ENCODE results near the gene ASPSCR1.
A peak's percentile ranks its signal among the peaks of the same experiment; 100 is the strongest.

Gene ASPSCR1

DNA sequence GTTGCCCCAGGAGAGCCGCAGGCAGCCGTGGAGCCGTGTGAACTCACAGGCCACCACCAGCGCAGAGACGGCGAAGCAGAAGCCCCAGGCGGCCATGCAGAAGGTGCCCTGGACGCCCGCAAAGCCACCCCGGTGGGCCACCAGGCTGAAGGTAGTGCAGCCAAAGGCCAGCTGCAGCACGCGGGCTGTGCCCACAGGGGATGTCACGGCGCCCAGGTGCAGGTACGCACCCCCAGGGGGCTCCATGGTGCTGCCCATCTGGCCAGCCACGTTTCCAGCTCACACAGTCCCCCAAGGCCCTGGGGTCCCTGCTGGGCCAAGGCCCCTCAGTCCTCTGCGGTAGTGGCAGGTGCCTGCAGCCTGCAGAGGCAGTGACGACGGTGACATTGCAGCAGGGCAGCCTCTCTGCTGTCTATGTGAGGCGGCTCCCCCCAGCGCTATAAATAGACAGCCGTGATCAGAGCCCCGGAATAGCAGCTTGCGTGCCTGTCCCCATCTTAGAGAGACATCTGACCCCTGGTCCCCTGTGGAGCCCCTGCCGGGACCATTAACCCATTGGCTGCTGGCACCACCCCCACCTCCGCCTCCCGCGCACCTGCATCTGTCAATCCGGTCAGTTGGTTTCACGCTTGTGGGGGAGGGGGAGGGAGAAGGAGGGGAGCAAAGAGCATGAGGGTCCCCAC is 35.8 kb upstream of the ASPSCR1 start:
- Histone ChIP-seq H3F3A (ENCODE audit: insufficient read depth) (peaks cover 50% of the 10 kb centered on the region), H3K4me3 (ENCODE audit: insufficient read depth, low read length, poor library complexity, severe bottlenecking) (peak overlapping the region; percentile 54), H3K27me3 (ENCODE audit: low read length) (no peaks in the 10 kb centered on the region), H2AFZ (ENCODE audit: low read depth, low read length, severe bottlenecking) (no peak overlapping the region), H3K9me3 (ENCODE audit: insufficient read depth, low read length) (no peaks in the 10 kb centered on the region), H3K9me2 (replicated peaks; ENCODE audit: insufficient read depth, low read length) (no peaks in the 10 kb centered on the region), H3K36me3 (ENCODE audit: low read length) (no peaks in the 10 kb centered on the region), H3K9ac (ENCODE audit: low read length) (peak overlapping the region; percentile 73), H3K27ac (ENCODE audit: low read depth, low read length) (peak overlapping the region; percentile 98), H3K79me2 (ENCODE audit: insufficient read depth, low read length) (peaks cover 25% of the 10 kb centered on the region), H3K4me2 (ENCODE audit: low read depth, low read length, poor library complexity, severe bottlenecking) (peak overlapping the region; percentile 63), H4K20me1 (ENCODE audit: low read depth, low read length) (no peaks in the 10 kb centered on the region)
- no peak for TF ChIP-seq CTCF (IDR thresholded peaks at IDR 0.05; ENCODE audit: insufficient read depth, low read length, poor library complexity, severe bottlenecking)
- TF ChIP-seq EZH2phosphoT487 (conservative IDR thresholded peaks at IDR 0.05; ENCODE audit: low read length), result no peak

GRCh38 chr17:81942167-81942553 is 35.3 kb upstream of the ASPSCR1 start:
- H3K4me2 ChIP-seq (ENCODE audit: low read depth, low read length, poor library complexity, severe bottlenecking), result peak overlapping the region; percentile 63
- no peak overlapping the region for H2AFZ ChIP-seq (ENCODE audit: low read depth, low read length, severe bottlenecking)
- H3K27me3 ChIP-seq (ENCODE audit: low read length), result no peaks in the 10 kb centered on the region
- no peak for TF ChIP-seq EZH2phosphoT487 (conservative IDR thresholded peaks at IDR 0.05; ENCODE audit: low read length)
- no peak for TF ChIP-seq CTCF (IDR thresholded peaks at IDR 0.05; ENCODE audit: insufficient read depth, low read length, poor library complexity, severe bottlenecking)
- H3K9me2 ChIP-seq (replicated peaks; ENCODE audit: insufficient read depth, low read length), result no peaks in the 10 kb centered on the region
- H3K4me3 ChIP-seq (ENCODE audit: insufficient read depth, low read length, poor library complexity, severe bottlenecking), result peak overlapping the region; percentile 37
- H3F3A ChIP-seq (ENCODE audit: insufficient read depth), result peaks cover 50% of the 10 kb centered on the region
- H3K79me2 ChIP-seq (ENCODE audit: insufficient read depth, low read length), result peaks cover 22% of the 10 kb centered on the region
- peak overlapping the region; percentile 98 for H3K27ac ChIP-seq (ENCODE audit: low read depth, low read length)
- no peaks in the 10 kb centered on the region for H4K20me1 ChIP-seq (ENCODE audit: low read depth, low read length)
- peak overlapping the region; percentile 73 for H3K9ac ChIP-seq (ENCODE audit: low read length)
- no peaks in the 10 kb centered on the region for H3K36me3 ChIP-seq (ENCODE audit: low read length)
- H3K9me3 ChIP-seq (ENCODE audit: insufficient read depth, low read length), result no peaks in the 10 kb centered on the region

DNA sequence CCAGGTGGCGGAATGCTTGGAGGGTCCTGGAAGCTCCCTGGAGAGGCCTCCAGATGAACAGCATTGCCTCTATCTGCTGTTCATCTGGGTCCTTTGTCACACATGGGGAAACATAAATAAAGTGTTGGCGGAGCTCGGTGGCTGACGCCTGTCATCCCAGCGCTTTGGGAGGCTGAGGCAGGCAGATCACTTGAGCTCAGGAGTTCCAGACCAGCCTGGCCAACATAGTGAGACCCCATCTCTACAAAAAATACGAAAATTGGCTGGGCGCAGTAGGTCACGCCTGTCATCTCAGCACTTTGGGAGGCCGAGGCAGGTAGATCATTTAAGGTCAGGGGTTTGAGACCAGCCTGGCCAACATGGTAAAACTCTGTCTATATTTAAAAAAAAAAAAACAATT is 32.6 kb upstream of the ASPSCR1 start:
- Histone ChIP-seq H3K9me3 (ENCODE audit: insufficient read depth, low read length) (no peaks in the 10 kb centered on the region), H3F3A (ENCODE audit: insufficient read depth) (peaks cover 38% of the 10 kb centered on the region), H3K9me2 (replicated peaks; ENCODE audit: insufficient read depth, low read length) (no peaks in the 10 kb centered on the region), H3K4me3 (ENCODE audit: insufficient read depth, low read length, poor library complexity, severe bottlenecking) (no peak overlapping the region), H3K9ac (ENCODE audit: low read length) (peak overlapping the region; percentile 66), H3K36me3 (ENCODE audit: low read length) (no peaks in the 10 kb centered on the region), H3K27ac (ENCODE audit: low read depth, low read length) (peak overlapping the region; percentile 98), H3K27me3 (ENCODE audit: low read length) (no peaks in the 10 kb centered on the region), H3K4me2 (ENCODE audit: low read depth, low read length, poor library complexity, severe bottlenecking) (peak overlapping the region; percentile 63), H4K20me1 (ENCODE audit: low read depth, low read length) (no peaks in the 10 kb centered on the region), H2AFZ (ENCODE audit: low read depth, low read length, severe bottlenecking) (no peak overlapping the region), H3K79me2 (ENCODE audit: insufficient read depth, low read length) (peaks cover 16% of the 10 kb centered on the region)
- TF ChIP-seq EZH2phosphoT487 (conservative IDR thresholded peaks at IDR 0.05; ENCODE audit: low read length), result no peak
- no peak for TF ChIP-seq CTCF (IDR thresholded peaks at IDR 0.05; ENCODE audit: insufficient read depth, low read length, poor library complexity, severe bottlenecking)

All from SU-DHL-6 (cell line).